ENCODE measurements around the gene SNAI3.
"Not testable (repeated sequence)": the region's sequence is repeated elsewhere in the genome, so short reads cannot be mapped to it uniquely, and the experiment has no call there.

Gene SNAI3

DNA sequence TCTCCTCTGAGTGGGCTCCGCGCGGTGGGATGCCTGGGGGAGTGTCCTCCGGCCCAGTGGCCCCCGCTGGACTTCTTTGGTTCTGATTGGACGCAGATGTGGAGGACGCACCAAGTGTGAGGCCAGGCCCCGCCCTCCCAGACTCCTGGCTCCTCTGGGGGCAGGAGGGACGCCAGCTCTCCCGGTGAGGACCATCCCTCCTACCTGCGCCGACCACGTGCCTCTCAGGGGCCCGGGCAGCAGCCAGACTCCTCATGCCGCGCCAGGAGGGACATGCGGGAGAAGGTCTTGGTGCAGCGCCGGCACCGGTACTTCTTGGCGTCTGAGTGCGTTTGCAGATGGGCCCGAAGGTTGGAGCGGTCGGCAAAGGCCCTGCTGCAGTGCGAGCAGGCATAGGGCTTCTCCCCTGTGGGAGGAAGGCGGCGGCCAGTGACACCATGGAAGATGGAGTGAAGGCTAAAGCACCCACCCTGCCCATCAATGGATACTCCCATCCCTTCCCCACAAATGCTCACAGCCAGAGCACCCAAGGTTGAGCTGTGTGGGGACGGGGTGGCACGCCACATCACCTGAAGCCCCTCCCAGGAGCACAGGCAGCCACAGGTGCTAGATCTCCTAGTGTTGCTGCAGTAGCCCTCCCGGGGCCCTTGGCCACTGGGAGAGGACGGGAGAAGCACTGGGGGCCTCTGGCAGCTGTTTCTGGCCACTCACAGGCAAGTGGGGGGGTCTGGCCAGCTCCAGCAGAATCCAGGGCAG is 7.9 kb downstream of the SNAI3 start:
- H3K9me3 Mint-ChIP-seq (ENCODE audit: low read depth) = no peaks in the 10 kb centered on the region
- peaks cover 21% of the 10 kb centered on the region for H3K4me1 Mint-ChIP-seq (ENCODE audit: low read depth)
- no peaks in the 10 kb centered on the region for H3K27me3 Mint-ChIP-seq
- no peak overlapping the region for H3K27ac Mint-ChIP-seq
- H3K36me3 Mint-ChIP-seq = no peaks in the 10 kb centered on the region
- no peak overlapping the region for H3K4me3 Mint-ChIP-seq

GRCh38 chr16:88677721-88678120 is 8.6 kb downstream of the SNAI3 start:
- H3K9me3 Mint-ChIP-seq (ENCODE audit: low read depth) = no peaks in the 10 kb centered on the region
- H3K4me1 Mint-ChIP-seq (ENCODE audit: low read depth) = peaks cover 18% of the 10 kb centered on the region
- no peak overlapping the region for H3K4me3 Mint-ChIP-seq
- H3K27ac Mint-ChIP-seq = no peak overlapping the region
- H3K27me3 Mint-ChIP-seq = no peaks in the 10 kb centered on the region
- H3K36me3 Mint-ChIP-seq = no peaks in the 10 kb centered on the region

DNA sequence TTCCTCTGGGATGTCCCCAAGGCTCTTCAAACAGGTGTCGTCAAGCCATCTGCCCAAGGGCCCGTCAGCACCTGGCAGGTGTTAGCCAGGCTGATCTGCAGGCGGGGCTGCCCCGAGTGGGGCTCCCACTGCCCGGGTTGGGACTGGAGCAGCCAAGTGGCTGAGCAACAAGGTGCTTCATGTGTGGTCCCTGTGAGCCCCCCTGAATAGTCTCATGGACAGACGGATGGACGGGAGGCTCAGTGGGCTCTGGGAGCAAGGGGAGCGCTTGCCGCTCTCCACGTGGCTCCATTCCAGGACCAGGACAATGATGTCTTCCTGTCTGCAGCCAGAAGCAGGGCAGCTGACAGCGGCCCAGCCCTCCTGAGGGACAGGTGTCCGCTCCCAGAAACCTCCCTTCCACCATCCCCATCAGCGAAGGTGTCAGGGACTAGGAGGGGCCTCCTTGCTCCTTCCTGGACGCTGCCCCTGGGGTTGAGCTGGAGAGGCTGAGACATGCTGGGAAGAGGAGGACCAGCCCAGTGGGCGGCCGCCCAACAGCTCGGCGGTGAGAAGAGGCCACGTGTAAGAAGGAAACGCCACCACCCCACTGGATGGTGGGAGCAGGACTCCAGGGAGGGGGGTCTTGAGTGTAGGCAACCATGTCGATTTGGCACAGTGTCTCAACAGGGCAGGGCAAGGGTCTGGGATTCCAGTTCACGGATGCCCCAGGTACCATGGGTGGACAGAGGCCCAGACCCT is 9.6 kb downstream of the SNAI3 start:
- no peaks in the 10 kb centered on the region for H3K9me3 Mint-ChIP-seq (ENCODE audit: low read depth)
- H3K4me1 Mint-ChIP-seq (ENCODE audit: low read depth) = peaks cover 9% of the 10 kb centered on the region
- H3K36me3 Mint-ChIP-seq = no peaks in the 10 kb centered on the region
- no peak overlapping the region for H3K4me3 Mint-ChIP-seq
- no peaks in the 10 kb centered on the region for H3K27me3 Mint-ChIP-seq
- H3K27ac Mint-ChIP-seq = no peak overlapping the region

DNA sequence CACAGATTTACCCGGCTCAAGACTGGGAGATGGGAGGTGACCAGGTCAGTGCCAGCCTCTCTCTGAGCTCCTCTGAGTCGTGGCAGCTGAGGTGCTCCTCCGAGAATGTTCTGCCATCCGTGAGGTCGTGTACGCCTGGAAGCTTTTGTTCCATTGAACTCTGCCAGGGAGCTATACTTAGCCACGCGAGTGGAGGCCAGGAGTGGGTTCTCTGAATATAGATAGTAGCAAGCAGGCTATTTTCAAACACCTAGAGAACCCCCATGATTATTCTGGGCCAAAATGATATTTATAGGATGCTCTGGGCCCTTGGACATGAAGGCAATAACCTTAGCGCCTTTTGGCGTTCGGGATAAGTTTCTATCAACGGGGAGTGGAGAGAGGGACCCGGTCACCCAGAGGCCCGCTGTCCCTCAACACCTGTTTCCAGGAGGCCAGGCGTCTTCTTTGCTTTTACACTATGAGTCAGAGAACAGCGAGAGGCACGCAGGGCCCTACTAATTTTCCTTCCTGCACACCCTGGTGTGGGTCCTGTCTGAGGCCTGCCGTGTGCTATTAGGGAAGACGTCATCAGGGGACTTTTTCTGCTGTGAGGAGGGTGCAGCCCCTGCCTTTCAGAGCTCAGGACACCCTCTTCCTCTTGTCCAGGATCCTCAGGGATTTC is 12.5 kb downstream of the SNAI3 start:
- Mint-ChIP-seq H3K4me1 (ENCODE audit: low read depth) (no peaks in the 10 kb centered on the region), H3K9me3 (ENCODE audit: low read depth) (no peaks in the 10 kb centered on the region), H3K36me3 (no peaks in the 10 kb centered on the region), H3K27ac (no peak overlapping the region), H3K27me3 (no peaks in the 10 kb centered on the region), H3K4me3 (no peak overlapping the region)

DNA sequence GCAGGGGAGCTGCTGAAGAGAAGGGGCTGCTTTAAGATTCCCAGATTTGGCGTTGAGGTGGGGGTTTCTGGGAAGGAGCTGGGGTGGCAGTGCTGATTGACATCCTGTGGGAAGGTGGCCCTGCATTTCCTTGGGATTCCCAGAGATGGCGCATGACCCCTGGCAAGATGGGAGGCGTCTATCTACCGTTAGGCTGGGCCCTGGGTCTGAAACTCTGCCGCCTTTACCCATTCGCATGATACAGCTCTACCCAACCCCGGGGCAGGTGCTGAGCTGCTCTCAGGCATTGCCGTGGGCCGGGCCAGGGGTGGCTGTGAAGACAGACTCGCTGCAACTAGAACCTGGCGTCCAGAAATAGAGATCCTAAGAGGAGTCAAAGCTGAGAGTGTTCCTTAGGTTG is 13.5 kb downstream of the SNAI3 start:
- Mint-ChIP-seq H3K4me3 (no peak overlapping the region), H3K27ac (no peak overlapping the region), H3K36me3 (peaks cover 2% of the 10 kb centered on the region), H3K4me1 (ENCODE audit: low read depth) (no peaks in the 10 kb centered on the region), H3K27me3 (no peaks in the 10 kb centered on the region), H3K9me3 (ENCODE audit: low read depth) (no peaks in the 10 kb centered on the region)

DNA sequence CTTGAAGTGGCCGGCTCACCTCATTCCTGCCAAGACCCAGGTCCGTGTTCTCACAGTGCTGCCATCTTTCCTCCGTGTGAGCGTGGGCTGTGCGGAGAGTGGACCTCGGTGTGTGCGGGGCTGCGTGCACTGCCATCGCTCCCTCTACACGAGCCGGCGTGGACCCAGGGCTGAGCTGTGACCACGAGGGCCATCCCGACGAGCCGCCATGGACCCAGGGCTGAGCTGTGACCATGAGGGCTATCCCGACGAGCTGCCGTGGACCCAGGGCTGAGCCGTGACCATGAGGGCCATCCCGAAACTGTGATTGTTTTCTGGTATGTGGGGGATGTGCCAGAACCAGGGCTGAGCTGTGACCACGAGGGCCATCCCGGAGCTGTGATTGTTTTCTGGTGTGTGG is 14.5 kb downstream of the SNAI3 start:
- Mint-ChIP-seq H3K27ac (no peak overlapping the region), H3K27me3 (no peaks in the 10 kb centered on the region), H3K4me3 (no peak overlapping the region), H3K36me3 (peaks cover 2% of the 10 kb centered on the region), H3K4me1 (ENCODE audit: low read depth) (no peaks in the 10 kb centered on the region), H3K9me3 (ENCODE audit: low read depth) (no peaks in the 10 kb centered on the region)

GRCh38 chr16:88669980-88670379 is 16.3 kb downstream of the SNAI3 start:
- no peak overlapping the region for H3K27ac Mint-ChIP-seq
- H3K4me1 Mint-ChIP-seq (ENCODE audit: low read depth) = no peaks in the 10 kb centered on the region
- no peaks in the 10 kb centered on the region for H3K9me3 Mint-ChIP-seq (ENCODE audit: low read depth)
- H3K4me3 Mint-ChIP-seq = no peak overlapping the region
- H3K36me3 Mint-ChIP-seq = peaks cover 2% of the 10 kb centered on the region
- H3K27me3 Mint-ChIP-seq = no peaks in the 10 kb centered on the region

DNA sequence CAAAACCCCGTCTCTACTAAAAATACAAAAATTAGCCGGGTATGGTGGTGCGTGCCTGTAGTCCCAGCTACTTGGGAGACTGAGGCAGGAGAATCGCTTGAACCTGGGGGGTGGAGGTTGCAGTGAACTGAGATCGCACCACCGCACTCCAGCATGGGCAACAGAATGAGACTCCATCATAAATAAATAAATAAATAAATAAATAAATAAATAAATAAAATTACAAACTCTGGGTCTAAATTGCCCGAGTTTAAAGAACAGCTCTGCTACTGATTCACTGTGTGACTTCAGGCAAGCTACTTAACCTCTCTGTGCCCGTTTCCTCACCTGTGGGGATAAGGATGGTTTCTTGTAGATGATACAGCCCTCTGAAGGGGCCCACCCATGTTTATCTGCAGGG is 16.8 kb downstream of the SNAI3 start:
- not testable (repeated sequence) for H3K27ac Mint-ChIP-seq; H3K36me3 Mint-ChIP-seq; H3K4me1 Mint-ChIP-seq (ENCODE audit: low read depth); H3K9me3 Mint-ChIP-seq (ENCODE audit: low read depth); H3K4me3 Mint-ChIP-seq; H3K27me3 Mint-ChIP-seq

DNA sequence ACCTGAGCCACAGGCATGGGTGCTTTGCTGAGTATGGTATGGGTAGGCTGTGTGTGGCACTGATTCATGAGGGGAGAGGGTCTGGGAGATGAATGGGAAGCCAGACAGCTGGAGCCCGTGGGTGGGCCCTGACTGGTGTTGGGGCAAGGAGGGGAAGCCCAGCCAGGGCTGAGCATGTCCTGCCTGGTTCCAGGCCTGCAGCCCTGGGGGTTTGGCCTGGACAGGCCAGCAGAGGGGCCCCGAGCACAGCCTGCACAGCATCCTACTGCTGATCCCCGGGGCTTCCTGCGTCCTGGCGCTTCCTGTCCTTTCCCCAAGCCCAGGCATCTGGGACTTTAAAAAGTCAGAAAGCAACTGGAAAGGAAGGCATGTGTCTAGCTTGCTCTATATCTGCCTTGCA is 18.8 kb downstream of the SNAI3 start:
- peaks cover 6% of the 10 kb centered on the region for H3K4me1 Mint-ChIP-seq (ENCODE audit: low read depth)
- no peaks in the 10 kb centered on the region for H3K9me3 Mint-ChIP-seq (ENCODE audit: low read depth)
- peaks cover 2% of the 10 kb centered on the region for H3K36me3 Mint-ChIP-seq
- H3K27ac Mint-ChIP-seq = no peak overlapping the region
- no peak overlapping the region for H3K4me3 Mint-ChIP-seq
- H3K27me3 Mint-ChIP-seq = no peaks in the 10 kb centered on the region

- H3K4me1 Mint-ChIP-seq (ENCODE audit: low read depth) = peaks cover 17% of the 10 kb centered on the region
- H3K27me3 Mint-ChIP-seq = no peaks in the 10 kb centered on the region
- H3K9me3 Mint-ChIP-seq (ENCODE audit: low read depth) = no peaks in the 10 kb centered on the region
- H3K4me3 Mint-ChIP-seq = no peak overlapping the region
- no peak overlapping the region for H3K27ac Mint-ChIP-seq
- peaks cover 2% of the 10 kb centered on the region for H3K36me3 Mint-ChIP-seq
Observed at GRCh38 chr16:88665570-88665969, 20.7 kb downstream of the SNAI3 start.

GRCh38 chr16:88665148-88665547 is 21.2 kb downstream of the SNAI3 start:
- H3K27ac Mint-ChIP-seq = no peak overlapping the region
- peak overlapping the region; percentile 36 for H3K4me3 Mint-ChIP-seq
- peaks cover 2% of the 10 kb centered on the region for H3K36me3 Mint-ChIP-seq

DNA sequence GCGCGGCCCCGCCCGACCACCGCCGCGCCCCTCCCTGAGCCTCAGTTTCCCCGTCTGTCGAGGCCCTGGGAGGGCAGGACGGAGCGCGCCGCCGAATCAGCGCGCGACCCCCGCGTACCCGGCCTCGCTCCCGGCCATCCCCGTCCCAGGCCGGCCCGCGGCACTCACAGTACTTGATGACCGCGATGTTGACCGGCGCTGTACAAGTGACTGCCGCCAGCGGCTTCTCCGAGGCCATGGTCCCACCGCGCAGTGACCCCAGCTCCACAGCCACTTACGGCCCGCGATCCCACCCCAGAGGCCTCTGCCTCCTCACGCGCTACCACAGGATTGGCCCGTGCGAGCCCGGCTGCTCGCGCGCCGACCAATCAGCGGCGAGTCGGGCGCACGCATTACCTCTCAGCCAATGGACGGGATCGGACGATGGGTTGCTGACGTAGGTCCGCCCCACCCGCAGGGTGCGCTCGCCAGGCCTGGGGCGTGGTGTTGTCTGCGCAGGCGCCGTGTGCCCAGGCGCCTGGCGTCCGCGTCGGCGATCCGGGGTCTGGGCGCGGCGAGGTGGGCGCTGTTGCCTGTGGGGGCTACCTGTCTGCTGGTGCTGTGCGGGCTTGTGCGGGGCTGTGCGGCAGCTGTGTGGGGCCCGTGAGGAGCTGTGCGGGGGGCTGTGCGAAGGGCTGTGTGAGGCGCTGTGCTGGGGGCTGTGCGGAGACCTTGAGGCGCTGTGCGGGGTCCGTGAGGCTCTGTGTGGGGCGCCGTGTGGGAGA is 23.3 kb downstream of the SNAI3 start, which contains the start of gene MVD:
MVD (minus strand) TSS at position 249 of the 764 bp plus-strand sequence; CDS start at position 238, 11 bp downstream.
- Mint-ChIP-seq H3K9me3 (ENCODE audit: low read depth) (no peaks in the 10 kb centered on the region), H3K4me1 (ENCODE audit: low read depth) (peaks cover 18% of the 10 kb centered on the region), H3K27ac (peak within 1 kb of the TSS; percentile 84), H3K4me3 (peak within 1 kb of the TSS; percentile 90), H3K36me3 (no peaks in the 10 kb centered on the region), H3K27me3 (no peaks in the 10 kb centered on the region)

More at GRCh38 chr16:88665148-88665547, 21.2 kb downstream of the SNAI3 start:
- Mint-ChIP-seq H3K27me3 (no peaks in the 10 kb centered on the region), H3K4me1 (ENCODE audit: low read depth) (peaks cover 18% of the 10 kb centered on the region), H3K9me3 (ENCODE audit: low read depth) (no peaks in the 10 kb centered on the region)

- Mint-ChIP-seq H3K4me1 (ENCODE audit: low read depth) (peaks cover 18% of the 10 kb centered on the region), H3K36me3 (no peaks in the 10 kb centered on the region), H3K27ac (peak overlapping the region; percentile 8), H3K4me3 (peak overlapping the region; percentile 88), H3K9me3 (ENCODE audit: low read depth) (no peaks in the 10 kb centered on the region), H3K27me3 (no peaks in the 10 kb centered on the region)
Observed at GRCh38 chr16:88662222-88662842, 24.0 kb downstream of the SNAI3 start.

- no peaks in the 10 kb centered on the region for H3K27me3 Mint-ChIP-seq
- no peak overlapping the region for H3K27ac Mint-ChIP-seq
- no peaks in the 10 kb centered on the region for H3K9me3 Mint-ChIP-seq (ENCODE audit: low read depth)
- peaks cover 18% of the 10 kb centered on the region for H3K4me1 Mint-ChIP-seq (ENCODE audit: low read depth)
- H3K36me3 Mint-ChIP-seq = no peaks in the 10 kb centered on the region
- peak overlapping the region; percentile 70 for H3K4me3 Mint-ChIP-seq
Observed at GRCh38 chr16:88661468-88661867, 24.8 kb downstream of the SNAI3 start.
